Epithelial cell of proximal tubule (primary cell): ENCODE data around the gene NTHL1. TPM values are rescaled to one million over a fixed set of nuclear protein-coding genes. Genes with fewer than 3 reads are reported as not detected.

Experiments used
- DNase-seq: peaks from one replicate; pipeline ENCODE4 v3.0.0-alpha.2; 2011; ENCODE audit warnings: low read depth
- H3K4me3 ChIP-seq: 2 replicates; pipeline ENCODE4 v1.5.1; 2011; ENCODE audit warnings: low read depth, mild to moderate bottlenecking, low read length
- CTCF ChIP-seq: conservative IDR thresholded peaks from 2 replicates; pipeline ENCODE4 v1.5.1; 2012; ENCODE audit warnings: low read depth, mild to moderate bottlenecking, low read length
- total RNA-seq: library from RNA; depleted of rRNA; stranded (reverse); fragments of >200 nt; gene quantifications from 2 replicates; pipeline ENCODE4 v1.2.3, GENCODE V29; 2015

The NTHL1 gene
- total RNA-seq, 1 donor from 2014 or later: 61.2 TPM

- no peak for DNase-seq
- TF ChIP-seq CTCF: no peak
- no peak overlapping the region for H3K4me3 ChIP-seq
Observed at GRCh38 chr16:2074071-2074470, 26.4 kb upstream of the NTHL1 start.

- no peak overlapping the region for H3K4me3 ChIP-seq
- no peak for TF ChIP-seq CTCF
- DNase-seq: no peak
Observed at GRCh38 chr16:2072926-2073325, 25.3 kb upstream of the NTHL1 start.

GRCh38 chr16:2071454-2072202 lies 24.0 kb upstream of the NTHL1 start:
- no peak for TF ChIP-seq CTCF
- H3K4me3 ChIP-seq: no peak overlapping the region
- DNase-seq: no peak

- TF ChIP-seq CTCF: no peak
- DNase-seq: no peak
- no peak overlapping the region for H3K4me3 ChIP-seq
Observed at GRCh38 chr16:2070576-2071453, 23.2 kb upstream of the NTHL1 start.

GRCh38 chr16:2066139-2066538 lies 18.5 kb upstream of the NTHL1 start:
- no peak for TF ChIP-seq CTCF
- DNase-seq: no peak

GRCh38 chr16:2064368-2064945 lies 16.8 kb upstream of the NTHL1 start:
- no peak overlapping the region for H3K4me3 ChIP-seq
- DNase-seq: no peak
- TF ChIP-seq CTCF: no peak

More at GRCh38 chr16:2066139-2066538, 18.5 kb upstream of the NTHL1 start:
- no peak overlapping the region for H3K4me3 ChIP-seq
